Activated naive CD8-positive, alpha-beta T cell (primary cell): ENCODE data around the gene TBC1D10B.
A peak's percentile ranks its signal among the peaks of the same experiment; 100 is the strongest.

Source experiments
- H3K27ac Mint-ChIP-seq: one replicate; pipeline ENCODE4 v1.8.0; 2021; ENCODE audit warnings: mixed read lengths
- H3K27me3 Mint-ChIP-seq: one replicate; pipeline ENCODE4 v1.8.0; 2021; ENCODE audit warnings: mixed read lengths
- H3K36me3 Mint-ChIP-seq: one replicate; pipeline ENCODE4 v1.8.0; 2021; ENCODE audit warnings: mixed read lengths
- H3K4me1 Mint-ChIP-seq: one replicate; pipeline ENCODE4 v1.8.0; 2021; ENCODE audit warnings: low read depth, mixed read lengths
- H3K4me3 Mint-ChIP-seq: one replicate; pipeline ENCODE4 v1.8.0; 2021; ENCODE audit warnings: mild to moderate bottlenecking, mixed read lengths
- H3K9me3 Mint-ChIP-seq: one replicate; pipeline ENCODE4 v1.8.0; 2021; ENCODE audit warnings: low read depth, mixed read lengths

TBC1D10B gene

DNA sequence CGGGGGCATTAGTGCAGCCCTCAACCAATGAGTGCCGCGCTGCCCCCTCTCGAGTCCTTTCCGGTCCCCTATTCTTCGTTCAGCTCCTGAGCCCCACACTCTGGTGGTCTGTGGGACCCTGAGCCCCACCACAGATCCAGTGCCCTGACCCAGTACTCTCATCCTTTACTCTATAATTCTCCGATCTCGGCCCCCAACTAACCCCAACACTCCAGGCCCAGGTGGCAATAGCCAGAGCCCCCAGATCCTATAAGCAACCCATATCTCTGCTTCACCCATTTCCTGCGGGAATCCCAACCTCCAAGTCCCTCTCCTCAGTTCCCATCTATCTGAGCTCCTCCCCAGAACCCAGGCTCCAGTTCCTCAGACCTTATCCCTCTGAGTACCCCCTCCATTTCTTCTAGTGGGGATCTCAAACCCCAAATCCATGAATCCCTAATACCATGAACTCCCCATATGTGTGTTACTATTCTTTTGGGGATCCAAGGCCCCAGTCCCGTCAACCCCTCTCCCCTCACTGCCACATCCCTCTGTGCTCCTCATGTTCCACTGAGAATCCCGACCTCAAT, 1.0 kb upstream of the TBC1D10B start:
- H3K9me3 Mint-ChIP-seq: no peaks in the 10 kb centered on the region
- H3K36me3 Mint-ChIP-seq: no peaks in the 10 kb centered on the region
- peaks cover 44% of the 10 kb centered on the region for H3K4me1 Mint-ChIP-seq
- H3K27me3 Mint-ChIP-seq: no peaks in the 10 kb centered on the region
- peak overlapping the region; percentile 76 for H3K4me3 Mint-ChIP-seq
- H3K27ac Mint-ChIP-seq: peak overlapping the region; percentile 91

DNA sequence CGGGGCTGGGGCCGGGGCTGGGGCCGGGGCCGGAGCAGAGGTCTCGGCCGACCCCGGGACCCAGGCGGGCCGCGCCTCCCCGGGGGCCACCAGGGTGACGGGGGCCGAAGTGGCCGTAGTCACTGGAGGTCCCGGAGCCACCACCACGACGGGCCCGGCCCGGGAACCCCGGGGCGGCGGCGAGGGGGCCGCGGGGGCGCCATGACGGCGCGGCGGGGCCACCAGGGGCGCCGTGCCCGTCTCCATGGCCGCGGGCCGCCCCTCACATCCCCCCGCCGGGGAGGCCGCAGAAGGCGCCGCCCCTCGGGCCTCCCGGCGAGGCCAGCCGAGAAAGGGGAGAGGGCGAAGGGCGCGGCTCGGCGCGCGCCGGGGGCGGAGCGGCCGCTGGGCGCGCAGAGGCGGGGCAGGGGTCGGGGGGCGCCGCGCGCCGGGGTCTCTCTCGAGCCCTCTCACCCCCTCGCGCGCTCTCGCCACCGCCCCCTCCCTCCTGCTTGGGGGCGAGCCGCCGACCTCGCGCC, 297 bp downstream of the TBC1D10B start:
- no peaks in the 10 kb centered on the region for H3K27me3 Mint-ChIP-seq
- peak overlapping the region; percentile 76 for H3K4me3 Mint-ChIP-seq
- no peaks in the 10 kb centered on the region for H3K9me3 Mint-ChIP-seq
- H3K4me1 Mint-ChIP-seq: peaks cover 49% of the 10 kb centered on the region
- no peaks in the 10 kb centered on the region for H3K36me3 Mint-ChIP-seq
- no peak overlapping the region for H3K27ac Mint-ChIP-seq

DNA sequence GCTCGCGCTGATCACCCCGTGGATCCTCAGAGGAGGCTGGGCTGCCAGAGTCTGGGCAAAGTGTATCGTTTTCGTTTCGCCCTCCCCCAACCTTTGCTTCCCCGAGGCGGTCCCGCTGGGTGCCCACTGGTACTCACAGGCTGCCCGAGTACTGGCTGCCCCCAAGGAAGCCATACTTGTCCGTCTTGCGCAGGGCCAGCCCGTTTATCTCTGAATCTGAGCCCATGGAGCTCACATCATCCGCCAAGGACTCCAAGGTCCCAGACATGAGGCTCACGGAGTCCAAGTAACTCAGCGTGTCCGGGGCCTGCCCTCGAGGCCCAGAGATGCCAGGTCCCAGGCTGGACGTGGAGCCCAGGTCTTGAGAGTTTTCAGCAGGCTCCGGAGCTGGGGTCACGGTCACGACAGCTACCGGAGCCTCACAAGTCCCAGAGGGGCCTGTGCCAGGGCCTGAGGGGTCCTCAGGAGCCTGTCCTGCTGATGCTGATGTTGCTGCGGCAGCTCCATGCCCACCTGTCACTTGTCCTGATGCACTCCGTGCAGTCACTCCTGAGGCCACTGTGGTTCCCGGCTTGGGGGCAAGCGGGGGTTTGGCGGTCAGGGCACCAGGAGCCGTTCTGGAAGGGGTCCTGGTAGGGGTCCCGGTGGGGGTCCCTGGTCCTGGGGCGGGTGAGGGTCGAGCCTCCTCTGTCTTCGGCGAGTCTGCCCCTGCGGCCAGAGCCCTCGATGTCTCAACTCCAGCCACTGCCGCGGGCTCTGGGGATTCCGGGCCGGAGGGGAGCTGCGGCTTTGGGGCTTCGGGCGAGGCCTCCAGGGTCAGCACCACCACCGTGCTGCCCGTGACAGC, 980 bp downstream of the TBC1D10B start:
- no peaks in the 10 kb centered on the region for H3K27me3 Mint-ChIP-seq
- H3K4me1 Mint-ChIP-seq: peaks cover 49% of the 10 kb centered on the region
- H3K36me3 Mint-ChIP-seq: no peaks in the 10 kb centered on the region
- H3K4me3 Mint-ChIP-seq: peak overlapping the region; percentile 92
- no peaks in the 10 kb centered on the region for H3K9me3 Mint-ChIP-seq
- peak overlapping the region; percentile 87 for H3K27ac Mint-ChIP-seq

DNA sequence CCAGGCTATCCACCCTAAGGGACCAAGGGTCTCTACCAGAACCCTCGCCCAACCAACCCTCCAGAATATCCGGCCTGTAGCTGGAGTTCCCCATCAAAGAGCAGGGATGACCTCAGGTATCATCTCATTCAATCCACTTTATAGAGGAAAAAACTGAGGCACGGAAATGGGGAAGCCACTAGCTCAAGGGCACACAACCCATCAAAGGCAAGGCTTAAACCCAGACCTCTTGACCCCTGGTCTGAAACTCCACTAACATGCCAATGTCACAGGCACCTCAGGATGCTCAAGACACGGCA, 1.6 kb downstream of the TBC1D10B start:
- Mint-ChIP-seq H3K27ac (peak overlapping the region; percentile 87), H3K27me3 (no peaks in the 10 kb centered on the region), H3K4me1 (peaks cover 49% of the 10 kb centered on the region)

DNA sequence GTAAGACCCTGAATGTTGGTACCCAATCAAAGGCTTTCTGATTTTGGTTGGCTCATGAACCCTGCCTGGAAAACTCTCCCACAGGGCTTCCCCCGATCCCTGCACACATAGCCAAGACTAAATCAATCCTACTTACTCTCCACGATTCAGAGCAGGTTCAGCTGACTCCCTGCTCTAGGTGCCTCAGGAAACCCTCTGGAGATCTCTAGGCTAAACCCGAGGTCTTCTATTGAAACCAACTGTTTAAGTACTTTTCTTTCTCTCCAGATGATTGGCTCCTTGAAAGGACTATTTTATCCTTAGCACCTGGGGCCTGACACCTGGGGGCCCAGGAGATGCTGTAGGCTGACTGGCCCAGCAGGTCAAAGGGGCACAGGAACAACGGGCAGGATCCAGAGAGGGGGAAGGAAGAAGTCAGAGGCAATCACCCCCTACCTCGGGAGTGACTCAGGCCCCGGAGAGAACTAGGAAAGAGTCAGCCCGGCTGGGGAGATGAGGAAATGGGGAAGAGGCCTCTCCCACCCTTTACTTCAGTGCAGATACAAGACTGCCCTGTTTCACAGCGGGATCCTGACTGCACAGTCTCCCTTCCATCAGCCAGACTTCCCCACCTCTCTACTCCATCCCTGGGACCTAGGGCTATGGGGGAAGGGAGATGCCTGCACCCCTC, 2.0 kb downstream of the TBC1D10B start:
- Mint-ChIP-seq H3K36me3 (no peaks in the 10 kb centered on the region), H3K4me3 (peak overlapping the region; percentile 92), H3K27me3 (no peaks in the 10 kb centered on the region), H3K9me3 (no peaks in the 10 kb centered on the region), H3K4me1 (peaks cover 49% of the 10 kb centered on the region), H3K27ac (peak overlapping the region; percentile 87)

More for the DNA sequence above, 1.6 kb downstream of the TBC1D10B start:
- no peaks in the 10 kb centered on the region for H3K9me3 Mint-ChIP-seq
- peak overlapping the region; percentile 92 for H3K4me3 Mint-ChIP-seq
- H3K36me3 Mint-ChIP-seq: no peaks in the 10 kb centered on the region

DNA sequence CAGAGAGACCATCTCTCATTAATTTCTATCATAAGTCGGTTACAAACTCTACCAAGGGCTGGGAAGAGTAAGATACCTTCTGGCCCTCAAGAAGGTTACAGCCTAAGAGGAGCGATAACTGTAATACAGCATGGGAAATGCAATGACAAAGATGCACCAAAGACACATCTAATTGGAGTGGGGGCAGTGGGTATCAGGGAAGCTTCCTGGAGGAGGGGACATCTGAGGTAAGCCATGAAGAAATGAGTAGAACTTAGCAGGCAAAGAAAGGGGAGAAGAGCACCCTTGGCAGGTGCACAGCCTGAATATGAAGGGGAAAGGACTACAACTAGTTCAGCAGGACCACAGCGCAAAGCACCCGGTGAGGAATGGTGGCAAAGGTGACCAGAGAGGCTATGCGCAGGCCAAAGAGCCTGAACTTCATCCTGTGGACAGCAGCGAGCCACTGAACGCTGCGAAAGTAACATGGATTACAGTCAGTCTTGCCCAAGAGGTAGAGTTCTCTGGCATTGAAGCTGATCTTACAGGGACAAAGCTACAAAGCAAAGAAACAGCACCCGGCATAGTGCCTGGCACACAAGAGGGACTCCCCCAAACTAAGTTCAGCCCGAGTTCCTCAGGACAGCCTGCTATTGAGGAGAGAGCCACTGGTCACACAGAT, 2.8 kb downstream of the TBC1D10B start:
- Mint-ChIP-seq H3K27ac (peak overlapping the region; percentile 87), H3K27me3 (no peaks in the 10 kb centered on the region), H3K36me3 (no peaks in the 10 kb centered on the region), H3K9me3 (no peaks in the 10 kb centered on the region), H3K4me3 (peak overlapping the region; percentile 92), H3K4me1 (peaks cover 46% of the 10 kb centered on the region)

DNA sequence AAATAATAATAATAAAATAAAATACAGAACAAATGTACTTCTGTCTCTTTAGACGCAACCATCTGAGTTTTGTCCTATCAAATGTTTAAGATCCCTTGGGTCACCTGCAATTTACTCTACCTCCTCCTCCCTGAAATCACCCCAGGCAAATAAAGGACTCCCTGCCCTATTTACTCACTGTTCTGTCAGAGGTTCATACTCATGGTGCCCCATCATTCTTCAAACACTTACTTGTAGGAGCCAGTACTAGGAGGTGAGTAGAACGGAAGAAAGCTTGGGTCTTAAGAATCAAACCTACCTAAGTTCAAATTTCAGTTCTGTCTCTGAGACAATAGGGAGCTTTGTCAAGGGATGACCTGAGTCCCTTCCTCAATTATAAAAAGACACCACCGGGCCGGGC, 3.8 kb downstream of the TBC1D10B start:
- H3K4me1 Mint-ChIP-seq: peaks cover 40% of the 10 kb centered on the region
- no peaks in the 10 kb centered on the region for H3K9me3 Mint-ChIP-seq
- no peaks in the 10 kb centered on the region for H3K36me3 Mint-ChIP-seq
- no peaks in the 10 kb centered on the region for H3K27me3 Mint-ChIP-seq
- H3K4me3 Mint-ChIP-seq: peak overlapping the region; percentile 92
- peak overlapping the region; percentile 87 for H3K27ac Mint-ChIP-seq

DNA sequence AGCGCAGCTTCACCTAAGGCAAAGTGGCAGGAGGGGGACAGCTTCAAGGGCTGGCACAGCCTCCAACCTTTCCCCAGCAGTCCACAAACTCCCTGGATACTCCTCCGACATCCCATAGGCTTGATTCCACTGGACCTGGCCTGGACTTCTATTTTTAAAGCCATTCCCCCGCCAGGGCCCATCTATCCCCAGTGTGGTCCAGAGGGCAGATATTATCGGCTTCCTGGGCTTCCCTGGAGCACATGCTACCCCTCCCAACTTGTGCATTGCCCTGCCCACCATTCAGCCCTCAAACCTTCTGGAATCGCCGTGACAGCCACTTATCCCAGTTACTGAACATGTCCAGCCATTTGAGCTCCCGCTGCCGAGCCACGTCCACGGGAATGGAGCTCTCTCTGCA, 5.1 kb downstream of the TBC1D10B start:
- Mint-ChIP-seq H3K27me3 (no peaks in the 10 kb centered on the region), H3K27ac (peak overlapping the region; percentile 10), H3K36me3 (no peaks in the 10 kb centered on the region), H3K9me3 (no peaks in the 10 kb centered on the region), H3K4me1 (peaks cover 33% of the 10 kb centered on the region), H3K4me3 (no peak overlapping the region)

DNA sequence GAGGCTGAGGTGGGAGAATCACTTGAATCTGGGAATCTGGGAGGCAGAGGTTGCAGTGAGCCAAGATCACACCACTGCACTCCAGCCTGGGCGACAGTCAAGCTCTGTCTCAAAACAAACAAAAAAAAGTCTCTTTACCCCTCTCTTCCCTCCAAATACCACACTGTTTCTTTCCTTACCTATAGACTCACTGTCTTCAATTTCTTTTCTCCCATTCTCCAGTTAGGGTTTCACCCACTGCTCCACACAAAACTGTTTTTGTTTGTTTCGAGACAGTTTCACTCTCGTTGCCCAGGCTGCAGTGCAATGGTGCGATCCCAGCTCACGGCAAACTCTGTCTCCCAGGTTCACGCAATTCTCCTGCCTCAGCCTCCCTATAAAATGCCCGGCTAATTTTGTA, 9.1 kb downstream of the TBC1D10B start:
- no peak overlapping the region for H3K27ac Mint-ChIP-seq
- H3K4me3 Mint-ChIP-seq: no peak overlapping the region
- no peaks in the 10 kb centered on the region for H3K9me3 Mint-ChIP-seq
- H3K4me1 Mint-ChIP-seq: peaks cover 10% of the 10 kb centered on the region
- no peaks in the 10 kb centered on the region for H3K36me3 Mint-ChIP-seq
- no peaks in the 10 kb centered on the region for H3K27me3 Mint-ChIP-seq

DNA sequence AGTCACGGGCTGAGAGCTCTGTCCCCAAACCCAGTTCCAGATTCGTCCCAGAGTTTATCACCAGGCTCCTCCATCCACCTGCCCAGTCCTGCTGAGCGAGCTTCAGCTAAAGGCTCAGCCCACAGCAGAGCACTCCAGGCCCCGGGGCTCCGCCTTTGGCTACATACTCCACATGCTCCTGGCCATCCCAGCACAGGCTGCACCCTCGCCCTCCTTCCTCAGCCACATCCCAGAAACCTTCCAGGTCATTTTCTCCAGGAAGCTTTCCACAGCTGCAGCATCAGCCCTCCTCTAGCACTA, 10.5 kb downstream of the TBC1D10B start:
- no peak overlapping the region for H3K27ac Mint-ChIP-seq
- H3K4me3 Mint-ChIP-seq: no peak overlapping the region
- H3K36me3 Mint-ChIP-seq: no peaks in the 10 kb centered on the region
- H3K9me3 Mint-ChIP-seq: no peaks in the 10 kb centered on the region
- H3K27me3 Mint-ChIP-seq: no peaks in the 10 kb centered on the region
- H3K4me1 Mint-ChIP-seq: peaks cover 13% of the 10 kb centered on the region

DNA sequence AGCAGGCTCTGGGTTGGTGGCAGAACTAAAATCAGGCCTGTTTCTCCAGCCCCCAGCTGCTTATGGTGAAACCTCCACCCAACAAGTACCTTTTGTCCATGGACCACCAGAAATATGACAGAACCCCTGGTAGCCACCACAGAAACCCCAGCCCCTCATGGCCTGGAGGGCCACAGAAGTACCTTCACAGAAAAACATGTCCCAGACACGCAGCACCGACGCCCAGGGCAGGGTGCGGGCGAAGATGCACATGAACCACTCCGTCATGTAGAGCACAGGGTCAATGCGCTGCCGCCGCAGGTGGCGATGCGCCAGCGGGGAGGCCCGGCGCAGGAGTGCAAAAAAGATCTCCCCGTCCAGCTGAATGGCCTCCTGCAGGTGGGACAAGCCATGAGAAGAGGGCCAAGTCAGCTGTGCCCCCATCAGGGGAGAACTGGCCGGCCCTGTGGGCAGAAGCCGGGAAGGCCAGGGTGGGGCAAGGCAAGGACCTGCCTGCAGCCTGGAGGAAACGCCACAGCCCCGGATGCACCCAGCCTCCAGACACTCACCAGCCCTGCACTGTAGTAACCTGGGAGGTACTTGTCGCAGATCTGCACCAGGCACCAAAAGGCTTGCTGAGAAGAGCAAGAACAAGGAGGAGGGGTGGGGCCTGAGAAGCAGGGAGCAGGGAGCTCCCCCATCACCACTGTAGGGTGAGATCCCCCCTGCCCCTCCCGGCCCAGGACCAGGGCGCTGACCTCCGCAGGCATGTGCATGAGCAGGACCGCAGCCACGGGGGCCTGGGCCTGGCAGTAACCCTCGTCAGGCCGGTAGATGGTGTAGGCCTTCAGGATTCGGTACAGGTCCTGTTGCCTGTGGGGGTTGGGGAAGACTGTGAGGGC, 11.1 kb downstream of the TBC1D10B start:
- peaks cover 18% of the 10 kb centered on the region for H3K4me1 Mint-ChIP-seq
- H3K4me3 Mint-ChIP-seq: no peak overlapping the region
- no peaks in the 10 kb centered on the region for H3K27me3 Mint-ChIP-seq
- no peaks in the 10 kb centered on the region for H3K36me3 Mint-ChIP-seq
- H3K9me3 Mint-ChIP-seq: no peaks in the 10 kb centered on the region
- H3K27ac Mint-ChIP-seq: no peak overlapping the region

DNA sequence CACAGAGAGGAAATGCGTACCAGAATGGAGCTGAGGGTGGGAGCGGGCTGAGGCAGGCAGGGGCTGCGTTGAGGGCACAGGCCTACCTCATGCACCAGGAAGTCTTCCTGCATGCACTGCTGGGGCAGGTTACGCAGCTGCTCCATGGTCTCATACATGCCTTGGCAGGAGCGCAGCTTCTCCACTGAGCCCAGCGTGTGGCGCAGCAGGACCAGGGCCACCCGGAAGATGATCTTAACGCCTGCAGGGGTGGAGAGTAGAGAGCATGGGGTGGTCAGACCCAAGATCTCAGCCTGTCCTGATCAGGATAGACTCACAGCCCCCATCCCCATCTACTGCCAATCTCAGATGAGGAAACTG, 11.7 kb downstream of the TBC1D10B start:
- H3K27ac Mint-ChIP-seq: no peak overlapping the region
- no peak overlapping the region for H3K4me3 Mint-ChIP-seq
- H3K9me3 Mint-ChIP-seq: no peaks in the 10 kb centered on the region
- H3K36me3 Mint-ChIP-seq: no peaks in the 10 kb centered on the region
- peaks cover 19% of the 10 kb centered on the region for H3K4me1 Mint-ChIP-seq
- H3K27me3 Mint-ChIP-seq: no peaks in the 10 kb centered on the region

DNA sequence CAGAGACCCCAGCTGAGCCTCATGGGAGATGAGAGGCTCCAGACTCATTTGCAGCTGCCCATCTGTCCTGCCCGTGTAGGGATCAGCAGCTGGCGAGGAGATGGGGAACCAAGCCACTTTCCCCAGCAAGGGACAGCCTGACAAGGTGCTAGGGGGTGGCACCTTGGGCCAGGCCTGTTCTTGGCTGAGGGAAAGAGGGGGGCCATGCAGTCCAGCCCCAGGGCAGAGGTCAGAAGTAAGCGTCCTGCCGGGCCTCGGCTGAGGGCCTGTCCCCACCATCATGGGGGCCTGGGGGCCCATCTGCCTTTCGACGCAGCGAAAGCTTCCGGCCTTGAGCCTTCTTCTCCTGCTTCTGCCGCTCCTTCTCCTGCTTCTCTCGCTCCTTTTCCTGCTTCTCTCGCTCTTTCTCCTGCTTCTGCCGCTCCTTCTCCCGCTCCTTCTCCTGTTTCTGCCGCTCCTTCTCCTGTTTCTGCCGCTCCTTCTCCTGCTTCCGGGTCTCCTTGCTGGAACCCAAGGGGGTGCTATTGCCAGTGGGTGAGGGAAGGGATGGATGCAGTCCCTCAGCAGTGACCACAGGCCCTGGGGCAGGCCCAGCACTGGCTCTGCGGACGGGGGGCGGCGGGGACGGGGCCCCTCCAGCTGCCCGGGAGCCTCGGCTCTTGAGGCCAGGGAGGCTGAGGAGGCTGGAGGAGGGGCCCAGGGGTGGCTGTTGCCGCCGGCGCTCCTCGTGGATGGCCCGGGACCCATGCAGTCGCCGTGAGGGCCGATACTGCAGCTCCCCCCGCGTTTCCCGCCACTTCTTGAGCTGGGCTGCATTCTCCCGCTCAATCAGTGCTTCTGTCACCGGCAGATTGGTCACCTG, 12.3 kb downstream of the TBC1D10B start:
- no peaks in the 10 kb centered on the region for H3K9me3 Mint-ChIP-seq
- H3K27me3 Mint-ChIP-seq: no peaks in the 10 kb centered on the region
- no peaks in the 10 kb centered on the region for H3K36me3 Mint-ChIP-seq
- peaks cover 23% of the 10 kb centered on the region for H3K4me1 Mint-ChIP-seq
- no peak overlapping the region for H3K27ac Mint-ChIP-seq
- H3K4me3 Mint-ChIP-seq: no peak overlapping the region
